ENCODE results near the gene CCDC171.

- no peak for TF ChIP-seq REST (IDR thresholded peaks at IDR 0.05; ENCODE audit: insufficient replicate concordance, low read depth)
- TF ChIP-seq CTCF (IDR thresholded peaks at IDR 0.05; ENCODE audit: insufficient read depth, low read length), result no peak
- no peak for TF ChIP-seq POLR2AphosphoS5 (IDR thresholded peaks at IDR 0.05; ENCODE audit: low read depth)
Measured at GRCh38 chr9:15965246-15965745, 412.5 kb downstream of the CCDC171 start.

All from HL-60 (cell line).